H9 (cell line): ENCODE results near the gene ITK. TPM values are rescaled to one million over a fixed set of nuclear protein-coding genes. Genes with fewer than 3 reads are reported as not detected.

ENCODE experiments used
- DNase-seq: peaks from one replicate; pipeline ENCODE4 v3.0.0-alpha.2; 2017
- H2AFZ ChIP-seq: one replicate; pipeline ENCODE4 v1.6.1; 2013; ENCODE audit warnings: mild to moderate bottlenecking, low read length, control low read depth, moderate library complexity
- H2AK5ac ChIP-seq: 2 replicates; pipeline ENCODE4 v1.6.1; 2013; ENCODE audit warnings: low read length, control low read depth, mixed read lengths; ENCODE audit not compliant: insufficient read length
- H2BK120ac ChIP-seq: one replicate; pipeline ENCODE4 v1.6.1; 2013; ENCODE audit warnings: low read depth, mild to moderate bottlenecking, low read length, control low read depth, inconsistent platforms; ENCODE audit not compliant: poor library complexity, severe bottlenecking
- H2BK12ac ChIP-seq: 2 replicates; pipeline ENCODE4 v1.6.1; 2013; ENCODE audit warnings: low read length, control low read depth, mixed read lengths, low read depth; ENCODE audit not compliant: insufficient read length
- H2BK15ac ChIP-seq: 2 replicates; pipeline ENCODE4 v1.6.1; 2013; ENCODE audit warnings: low read depth, low read length, control low read depth
- H2BK20ac ChIP-seq: one replicate; pipeline ENCODE4 v1.6.1; 2013; ENCODE audit warnings: low read depth, mild to moderate bottlenecking, low read length, control low read depth, inconsistent platforms; ENCODE audit not compliant: poor library complexity, severe bottlenecking
- H2BK5ac ChIP-seq: 2 replicates; pipeline ENCODE4 v1.6.1; 2013; ENCODE audit warnings: low read length, control low read depth, mixed read lengths; ENCODE audit not compliant: insufficient read length
- H3K14ac ChIP-seq: 2 replicates; pipeline ENCODE4 v1.6.1; 2013; ENCODE audit warnings: low read length, control low read depth; ENCODE audit not compliant: insufficient read depth
- H3K18ac ChIP-seq: 2 replicates; pipeline ENCODE4 v1.6.1; 2013; ENCODE audit warnings: low read depth, mild to moderate bottlenecking, mixed read lengths, low read length, control low read depth; ENCODE audit not compliant: insufficient read length
- H3K23ac ChIP-seq: 2 replicates; pipeline ENCODE4 v1.6.1; 2013; ENCODE audit warnings: low read length, control low read depth, mixed read lengths, low read depth; ENCODE audit not compliant: insufficient read length
- H3K23me2 ChIP-seq: 2 replicates; pipeline ENCODE4 v1.6.1; 2013; ENCODE audit warnings: low read depth, mild to moderate bottlenecking, mixed read lengths, low read length, control low read depth; ENCODE audit not compliant: insufficient read length, poor library complexity, severe bottlenecking
- H3K27ac ChIP-seq: 2 replicates; pipeline ENCODE4 v1.5.1; 2013; ENCODE audit warnings: low read length, control low read depth, mixed read lengths, low read depth; ENCODE audit not compliant: insufficient read length
- H3K27me3 ChIP-seq: 2 replicates; pipeline ENCODE4 v1.6.1; 2013; ENCODE audit warnings: low read length, control low read depth, inconsistent platforms; ENCODE audit not compliant: insufficient read depth
- H3K4ac ChIP-seq: 2 replicates; pipeline ENCODE4 v1.6.1; 2013; ENCODE audit warnings: low read depth, mild to moderate bottlenecking, control low read depth, inconsistent platforms, low read length, moderate library complexity
- H3K4me1 ChIP-seq: 2 replicates; pipeline ENCODE4 v1.6.1; 2013; ENCODE audit warnings: low read length, control low read depth, inconsistent platforms; ENCODE audit not compliant: insufficient read depth
- H3K4me2 ChIP-seq: 2 replicates; pipeline ENCODE4 v1.6.1; 2013; ENCODE audit warnings: low read length, control low read depth, mixed read lengths; ENCODE audit not compliant: insufficient read length, insufficient read depth
- H3K56ac ChIP-seq: 2 replicates; pipeline ENCODE4 v1.6.1; 2013; ENCODE audit warnings: low read depth, mild to moderate bottlenecking, mixed read lengths, low read length, control low read depth; ENCODE audit not compliant: insufficient read length
- H3K79me1 ChIP-seq: 2 replicates; pipeline ENCODE4 v1.6.1; 2013; ENCODE audit warnings: low read depth, mild to moderate bottlenecking, moderate library complexity, low read length, control low read depth, inconsistent platforms; ENCODE audit not compliant: insufficient read depth, poor library complexity, severe bottlenecking
- H3K79me2 ChIP-seq: 2 replicates; pipeline ENCODE4 v1.6.1; 2013; ENCODE audit warnings: low read length, control low read depth, inconsistent platforms; ENCODE audit not compliant: insufficient read depth
- H3K9ac ChIP-seq: 2 replicates; pipeline ENCODE4 v1.6.1; 2013; ENCODE audit warnings: low read length, control low read depth, mixed read lengths; ENCODE audit not compliant: insufficient read length; ENCODE audit errors: extremely low read depth
- H3K9me3 ChIP-seq: one replicate; pipeline ENCODE4 v1.6.1; 2013; ENCODE audit warnings: low read depth, low read length, inconsistent platforms; ENCODE audit not compliant: control insufficient read depth
- H3T11ph ChIP-seq: one replicate; pipeline ENCODE4 v1.6.1; 2013; ENCODE audit warnings: mild to moderate bottlenecking, low read length, control low read depth, inconsistent platforms
- H4K20me1 ChIP-seq: one replicate; pipeline ENCODE4 v1.6.1; 2013; ENCODE audit not compliant: control insufficient read depth, insufficient read length, insufficient read depth
- H4K5ac ChIP-seq: 2 replicates; pipeline ENCODE4 v1.6.1; 2013; ENCODE audit warnings: low read depth, mild to moderate bottlenecking, mixed read lengths, low read length, control low read depth; ENCODE audit not compliant: insufficient read length
- H4K8ac ChIP-seq: replicated peaks from 2 replicates; pipeline ENCODE4 v1.6.1; 2013; ENCODE audit warnings: low read length, control low read depth, mixed read lengths, low read depth; ENCODE audit not compliant: insufficient read length
- H4K91ac ChIP-seq: 2 replicates; pipeline ENCODE4 v1.6.1; 2013; ENCODE audit warnings: low read depth, mild to moderate bottlenecking, moderate library complexity, mixed read lengths, low read length, control low read depth; ENCODE audit not compliant: insufficient read length
- H3K27ac Mint-ChIP-seq, 3 experiments: 2 replicates in 2 of 3; 3 replicates in 1 of 3; pipeline ENCODE4 v1.8.0; 2020 to 2021; ENCODE audit warnings: mixed read lengths in 3 of 3, mild to moderate bottlenecking in 1 of 3, moderate library complexity in 1 of 3
- H3K27me3 Mint-ChIP-seq: 2 replicates; pipeline ENCODE4 v1.8.0; 2021; ENCODE audit warnings: low read depth, mild to moderate bottlenecking, moderate library complexity, mixed read lengths
- H3K36me3 Mint-ChIP-seq, 3 experiments: 2 replicates in 2 of 3; 3 replicates in 1 of 3; pipeline ENCODE4 v1.8.0; 2020 to 2021; ENCODE audit warnings: low read depth in 3 of 3, mixed read lengths in 3 of 3; ENCODE audit not compliant: insufficient read depth in 1 of 3
- H3K4me1 Mint-ChIP-seq, 2 experiments: 2 replicates each; pipeline ENCODE4 v1.8.0; 2020; ENCODE audit warnings: mixed read lengths in 2 of 2
- H3K4me3 Mint-ChIP-seq, 2 experiments: 2 replicates in 1 of 2; 3 replicates in 1 of 2; pipeline ENCODE4 v1.8.0; 2020 to 2021; ENCODE audit warnings: mild to moderate bottlenecking in 2 of 2, mixed read lengths in 2 of 2, moderate library complexity in 1 of 2
- H3K9me3 Mint-ChIP-seq, 2 experiments: 2 replicates in 1 of 2; 3 replicates in 1 of 2; pipeline ENCODE4 v1.8.0; 2020; ENCODE audit warnings: mild to moderate bottlenecking in 2 of 2, mixed read lengths in 2 of 2, moderate library complexity in 1 of 2
- CTCF ChIP-seq: fragments of 200-600 bp; sonication (generic); conservative IDR thresholded peaks from 3 replicates; pipeline ENCODE4 v1.8.0; 2021; ENCODE audit warnings: antibody characterized with exemption, mild to moderate bottlenecking
- WGBS: extraction: QIAGEN DNeasy Blood & Tissue Kit; methylation state at CpG from one replicate; pipeline ENCODE4 v1.1.7; 2013; ENCODE audit warnings: missing lambda C conversion rate, low lambda C conversion rate, mixed read lengths; ENCODE audit not compliant: insufficient read length; ENCODE audit errors: extremely low coverage; 5-methylcytosine and 5-hydroxymethylcytosine counted together
- total RNA-seq: library from RNA; stranded (reverse); gene quantifications from 2 replicates; pipeline ENCODE4 v1.2.1, GENCODE V29; 2021

ITK gene
- total RNA-seq, 1 experiment from 2014 or later = 0.22 TPM

DNA sequence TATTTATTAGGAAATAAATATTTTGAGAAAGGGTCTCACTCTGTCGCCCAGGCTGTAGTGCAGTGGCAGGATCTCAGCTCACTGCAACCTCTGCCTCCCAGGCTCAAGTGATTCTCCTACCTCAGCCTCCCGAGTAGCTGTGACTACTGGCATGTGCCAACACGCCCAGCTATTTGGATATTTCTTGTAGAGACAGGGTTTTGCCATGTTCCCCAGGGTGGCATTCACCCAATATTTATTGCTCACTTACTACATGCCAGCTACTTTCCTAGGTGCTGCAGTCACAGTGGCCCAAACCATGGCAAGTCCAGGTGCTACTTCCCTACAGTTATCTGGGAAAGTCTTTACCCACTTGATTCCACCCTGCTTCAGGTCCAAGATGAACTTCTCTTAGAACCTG lies 29.6 kb upstream of the ITK start:
- Mint-ChIP-seq H3K27me3 (no peaks in the 10 kb centered on the region), H3K4me3 (no peak overlapping the region), H3K27ac (no peak overlapping the region), H3K4me1 (no peaks in the 10 kb centered on the region), H3K9me3 (no peaks in the 10 kb centered on the region), H3K36me3 (no peaks in the 10 kb centered on the region)
- Histone ChIP-seq H3K23me2 (no peaks in the 10 kb centered on the region), H3K79me1 (no peaks in the 10 kb centered on the region), H3K56ac (no peak overlapping the region), H3K9me3 (no peaks in the 10 kb centered on the region), H3K4ac (no peak overlapping the region), H4K5ac (no peak overlapping the region), H3K23ac (no peak overlapping the region), H3K14ac (no peak overlapping the region), H3K79me2 (no peaks in the 10 kb centered on the region), H4K8ac (no peak overlapping the region), H3K4me2 (no peak overlapping the region), H4K20me1 (no peaks in the 10 kb centered on the region), H2BK5ac (no peak overlapping the region), H3K4me1 (no peaks in the 10 kb centered on the region), H4K91ac (no peak overlapping the region), H2BK120ac (no peak overlapping the region), H2BK15ac (no peak overlapping the region), H2AFZ (no peak overlapping the region), H3K18ac (no peak overlapping the region), H2BK20ac (no peak overlapping the region), H3K27me3 (no peaks in the 10 kb centered on the region), H3K27ac (no peak overlapping the region), H2AK5ac (no peak overlapping the region), H2BK12ac (no peak overlapping the region), H3T11ph (no peak overlapping the region), H3K9ac (no peak overlapping the region)
- TF ChIP-seq CTCF = no peak
- no CpG with 5 or more reads among the region's 3 CpGs for WGBS
- DNase-seq = no peak
